Uterus (tissue), 4 donors: ENCODE measurements around the gene SSR4. TPM values are rescaled to one million over a fixed set of nuclear protein-coding genes. Genes with fewer than 3 reads are reported as not detected.

Source experiments
- DNase-seq, 2 donors: peaks; one replicate each; pipeline ENCODE4 v3.0.0-alpha.2; 2019 to 2020
- H3K27ac ChIP-seq, 2 donors: fragments of 200-600 bp; sonication (generic); 1 replicate in 1 of 2; 2 replicates in 1 of 2; pipeline ENCODE4 v1.5.1; 2016 to 2018
- H3K27me3 ChIP-seq, 2 donors: fragments of 200-600 bp; sonication (generic); one replicate each; pipeline ENCODE4 v1.5.1; 2018 to 2019; ENCODE audit warnings: control low read depth in 1 of 2
- H3K36me3 ChIP-seq, 2 donors: fragments of 200-600 bp; sonication (generic); one replicate each; pipeline ENCODE4 v1.5.1; 2019; ENCODE audit warnings: control low read depth in 1 of 2
- H3K4me1 ChIP-seq, 2 donors: fragments of 200-600 bp; sonication (generic); one replicate each; pipeline ENCODE4 v1.5.1; 2018 to 2019; ENCODE audit warnings: control low read depth in 1 of 2
- H3K4me3 ChIP-seq, 2 donors: fragments of 200-600 bp; sonication (generic); 1 replicate in 1 of 2; 2 replicates in 1 of 2; pipeline ENCODE4 v1.5.1; 2018 to 2019; ENCODE audit warnings: mild to moderate bottlenecking in 1 of 2
- H3K9me3 ChIP-seq, 2 donors: fragments of 200-600 bp; sonication (generic); one replicate each; pipeline ENCODE4 v1.5.1; 2019; ENCODE audit warnings: control low read depth in 1 of 2
- POLR2A ChIP-seq, 2 donors: fragments of 450-650 bp; IDR thresholded peaks; one replicate each; pipeline ENCODE4 v1.6.1; 2016; ENCODE audit warnings: antibody characterized with exemption in 2 of 2, mild to moderate bottlenecking in 1 of 2, moderate library complexity in 1 of 2
- intact Hi-C: fragments of 100-400 bp; cut with DNase I; formaldehyde crosslinking; loops from one replicate; pipeline ENCODE4 v1.15.1; 2023; ENCODE audit warnings: low total_unique reads
- total RNA-seq, 4 donors: library from RNA; depleted of rRNA in 3 of 4; stranded (reverse); fragments of >200 nt in 3 of 4; gene quantifications; one replicate each; pipeline versions ENCODE4 v1.1.0 to v1.2.4, GENCODE V29; 2014 to 2023
- TF ChIP-seq, protein P1 (sequence below), 4 experiments: fragments of 200-600 bp in 2 of 4; fragments of 450-650 bp in 2 of 4; sonication (generic) in 2 of 4; IDR thresholded peaks; one replicate each; pipeline ENCODE4 v1.5.1; 2016 to 2019; ENCODE audit warnings: antibody characterized with exemption in 4 of 4, mild to moderate bottlenecking in 2 of 4, moderate library complexity in 1 of 4
- donor health status: DM: yes; HTN: yes; CAD: no.

SSR4 gene
- total RNA-seq, 4 donors from 2014 or later = 26.9 to 633 (median 103) TPM

DNA sequence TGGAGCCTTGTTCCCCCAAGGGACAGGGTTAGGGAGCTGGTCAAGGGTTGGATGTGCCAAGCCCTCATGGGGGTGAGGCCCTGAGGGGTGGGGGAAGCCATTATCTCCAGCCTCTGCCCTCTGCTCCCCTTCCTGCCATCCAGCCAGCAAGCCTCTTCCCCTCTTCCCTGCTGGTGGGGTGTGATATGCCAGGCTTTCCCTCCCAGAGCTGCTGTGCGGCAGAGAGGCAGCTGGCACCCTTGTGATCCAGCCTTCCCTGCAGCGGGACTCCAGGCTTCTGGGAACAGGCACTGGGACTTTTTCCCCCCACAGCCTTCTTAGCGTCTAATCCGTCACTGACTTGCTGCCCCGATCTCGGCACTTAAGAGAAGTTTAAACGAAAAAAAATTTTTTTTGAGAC is 6.3 kb downstream of the SSR4 start:
- H3K27ac ChIP-seq = no peak overlapping the region
- no peaks in the 10 kb centered on the region for H3K36me3 ChIP-seq
- H3K4me3 ChIP-seq = no peak overlapping the region
- TF ChIP-seq POLR2A (IDR thresholded peaks at IDR 0.05) = no peak
- TF ChIP-seq, protein P1, sequence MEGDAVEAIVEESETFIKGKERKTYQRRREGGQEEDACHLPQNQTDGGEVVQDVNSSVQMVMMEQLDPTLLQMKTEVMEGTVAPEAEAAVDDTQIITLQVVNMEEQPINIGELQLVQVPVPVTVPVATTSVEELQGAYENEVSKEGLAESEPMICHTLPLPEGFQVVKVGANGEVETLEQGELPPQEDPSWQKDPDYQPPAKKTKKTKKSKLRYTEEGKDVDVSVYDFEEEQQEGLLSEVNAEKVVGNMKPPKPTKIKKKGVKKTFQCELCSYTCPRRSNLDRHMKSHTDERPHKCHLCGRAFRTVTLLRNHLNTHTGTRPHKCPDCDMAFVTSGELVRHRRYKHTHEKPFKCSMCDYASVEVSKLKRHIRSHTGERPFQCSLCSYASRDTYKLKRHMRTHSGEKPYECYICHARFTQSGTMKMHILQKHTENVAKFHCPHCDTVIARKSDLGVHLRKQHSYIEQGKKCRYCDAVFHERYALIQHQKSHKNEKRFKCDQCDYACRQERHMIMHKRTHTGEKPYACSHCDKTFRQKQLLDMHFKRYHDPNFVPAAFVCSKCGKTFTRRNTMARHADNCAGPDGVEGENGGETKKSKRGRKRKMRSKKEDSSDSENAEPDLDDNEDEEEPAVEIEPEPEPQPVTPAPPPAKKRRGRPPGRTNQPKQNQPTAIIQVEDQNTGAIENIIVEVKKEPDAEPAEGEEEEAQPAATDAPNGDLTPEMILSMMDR (IDR thresholded peaks at IDR 0.05) = no peak
- no peaks in the 10 kb centered on the region for H3K4me1 ChIP-seq
- intact Hi-C loops = no loop called here
- no peaks in the 10 kb centered on the region for H3K9me3 ChIP-seq
- no peak for DNase-seq
- H3K27me3 ChIP-seq = no peaks in the 10 kb centered on the region

DNA sequence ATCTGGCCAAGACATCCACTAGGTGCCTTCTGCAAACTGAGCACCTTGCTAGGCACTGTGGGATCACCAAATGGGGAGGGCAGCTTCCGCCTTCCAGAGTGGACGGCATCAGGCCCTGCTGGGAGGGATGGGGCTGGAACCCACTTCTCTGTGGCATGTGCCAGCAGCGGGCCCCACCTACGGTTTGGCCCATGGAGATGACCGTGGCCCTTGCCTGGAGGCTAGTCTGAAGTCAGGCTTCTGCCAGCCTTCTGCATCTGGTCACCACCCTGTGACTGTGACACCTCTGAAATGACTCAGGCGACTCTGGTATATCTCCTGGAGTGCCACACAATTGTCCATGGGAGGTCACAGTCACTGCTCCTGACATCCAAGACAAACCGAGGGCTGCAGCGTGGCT is 7.2 kb downstream of the SSR4 start:
- Histone ChIP-seq H3K9me3 (no peaks in the 10 kb centered on the region), H3K4me1 (no peaks in the 10 kb centered on the region)
- intact Hi-C loops = no loop called here

DNA sequence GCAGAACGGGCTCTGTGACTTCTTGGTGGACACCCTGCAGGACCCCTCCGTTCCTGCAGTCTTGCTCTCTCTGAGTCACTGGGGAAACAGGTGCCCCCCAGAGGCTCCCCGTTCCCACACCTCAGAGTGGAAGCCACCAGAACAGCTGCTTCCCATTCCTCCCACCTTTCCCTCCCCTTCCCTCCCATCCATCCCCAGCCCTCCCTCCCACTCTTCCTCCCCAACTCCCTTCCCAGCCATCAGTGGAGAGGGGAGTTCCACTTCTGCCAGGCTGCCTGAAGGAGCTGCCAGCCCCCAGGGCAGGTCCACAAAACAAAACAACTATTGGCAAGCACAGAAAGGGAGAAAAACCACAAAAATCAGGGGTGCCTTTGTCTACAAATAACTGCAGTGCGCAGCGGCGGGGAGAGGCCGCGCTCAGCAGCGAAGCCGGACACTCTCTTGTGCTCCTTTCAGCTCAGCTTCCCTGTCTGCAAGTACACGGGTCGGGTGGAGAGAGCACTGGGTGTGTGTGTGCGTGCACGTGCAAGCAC is 8.1 kb downstream of the SSR4 start:
- DNase-seq = no peak
- Histone ChIP-seq H3K4me3 (no peak overlapping the region), H3K4me1 (no peaks in the 10 kb centered on the region), H3K36me3 (no peaks in the 10 kb centered on the region), H3K27ac (no peak overlapping the region), H3K9me3 (no peaks in the 10 kb centered on the region), H3K27me3 (no peaks in the 10 kb centered on the region)
- intact Hi-C loops = no loop called here
- no peak for TF ChIP-seq POLR2A (IDR thresholded peaks at IDR 0.05)
- TF ChIP-seq, protein P1 (IDR thresholded peaks at IDR 0.05) = no peak

More for the DNA sequence above, 7.2 kb downstream of the SSR4 start:
- H3K27ac ChIP-seq = no peak overlapping the region
- H3K4me3 ChIP-seq = no peak overlapping the region
- DNase-seq = no peak
- no peaks in the 10 kb centered on the region for H3K27me3 ChIP-seq
- no peaks in the 10 kb centered on the region for H3K36me3 ChIP-seq
- TF ChIP-seq, protein P1 (IDR thresholded peaks at IDR 0.05) = no peak
- no peak for TF ChIP-seq POLR2A (IDR thresholded peaks at IDR 0.05)

DNA sequence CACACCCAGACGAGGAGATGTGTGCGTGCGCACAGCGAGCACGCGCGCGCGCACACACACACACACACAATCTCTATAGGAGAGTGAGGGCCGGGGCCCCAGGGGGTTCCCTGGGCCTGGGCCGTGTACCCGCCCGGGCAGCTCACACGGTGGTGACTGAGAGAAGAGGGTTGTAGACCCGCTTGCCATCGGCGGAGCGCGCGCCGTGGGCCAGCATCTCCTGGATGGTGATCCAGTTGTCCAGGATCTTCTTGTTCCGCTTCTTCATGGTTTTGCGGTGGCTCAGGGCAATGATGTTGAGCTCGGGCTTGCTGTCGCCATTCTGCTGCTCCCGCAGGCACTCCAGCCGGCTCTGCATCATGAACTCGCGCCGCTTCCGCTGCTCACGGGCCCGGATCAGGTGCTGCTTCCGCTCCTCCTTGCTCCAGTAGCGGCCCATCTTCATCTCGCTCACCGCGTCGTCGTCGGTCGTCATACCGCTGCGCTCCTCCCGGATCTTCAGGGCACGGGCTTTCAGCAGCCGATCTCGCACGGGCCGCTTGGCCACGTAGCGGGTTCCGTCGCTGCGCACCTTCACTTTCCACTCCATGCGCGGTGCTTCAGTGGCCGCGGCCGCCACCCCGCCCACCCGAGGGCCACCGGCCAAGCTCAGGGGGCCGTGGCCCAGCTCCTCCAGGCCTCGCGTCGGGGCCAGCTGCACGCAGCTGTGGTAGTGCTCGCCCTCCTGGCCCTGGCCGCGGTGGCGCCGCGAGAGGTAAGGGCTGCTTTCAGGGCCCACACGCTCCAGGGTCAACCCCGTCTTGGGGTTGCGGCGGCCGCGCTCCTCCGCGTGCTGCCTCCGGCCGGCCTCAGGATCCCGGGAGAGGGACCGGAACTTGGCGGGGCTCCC is 9.0 kb downstream of the SSR4 start:
- Histone ChIP-seq H3K27ac (no peak overlapping the region), H3K27me3 (no peaks in the 10 kb centered on the region), H3K4me3 (no peak overlapping the region), H3K36me3 (no peaks in the 10 kb centered on the region), H3K4me1 (no peaks in the 10 kb centered on the region), H3K9me3 (no peaks in the 10 kb centered on the region)
- intact Hi-C loops = no loop called here
- no peak for DNase-seq
- TF ChIP-seq, protein P1 (IDR thresholded peaks at IDR 0.05) = no peak
- no peak for TF ChIP-seq POLR2A (IDR thresholded peaks at IDR 0.05)

DNA sequence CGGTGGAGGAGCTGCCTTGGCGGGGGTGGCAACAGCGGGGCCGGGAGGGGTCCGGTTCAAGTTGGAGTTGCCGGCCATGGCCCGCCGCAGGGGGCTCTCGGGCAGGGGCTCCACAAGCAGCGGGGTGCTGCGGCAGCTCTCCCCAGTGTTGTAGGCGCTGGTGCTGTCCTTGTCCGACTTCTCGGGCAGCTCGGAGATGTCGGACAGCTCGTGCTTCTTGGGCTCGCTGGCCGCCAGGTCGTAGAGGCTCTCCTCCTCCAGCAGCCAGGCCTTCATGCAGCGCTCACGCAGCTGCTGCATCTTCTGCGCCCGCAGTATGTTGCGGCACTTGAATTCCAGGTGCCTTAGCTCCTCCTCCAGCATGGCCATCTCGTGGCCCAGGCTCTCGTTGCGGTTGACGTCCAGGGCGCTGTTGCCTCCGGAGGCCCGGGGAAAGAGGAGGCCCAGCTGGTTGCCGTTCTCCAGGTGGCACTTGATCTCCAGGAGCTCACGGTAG is 9.7 kb downstream of the SSR4 start:
- DNase-seq = no peak
- Histone ChIP-seq H3K27ac (no peak overlapping the region), H3K9me3 (no peaks in the 10 kb centered on the region), H3K4me3 (no peak overlapping the region), H3K36me3 (no peaks in the 10 kb centered on the region), H3K27me3 (no peaks in the 10 kb centered on the region), H3K4me1 (no peaks in the 10 kb centered on the region)
- TF ChIP-seq POLR2A (IDR thresholded peaks at IDR 0.05) = no peak
- TF ChIP-seq, protein P1 (IDR thresholded peaks at IDR 0.05) = no peak
- intact Hi-C loops = no loop called here
